GM18526 (cell line): Measurements from ENCODE around the gene NR4A1.

ENCODE experiments used
- POLR2A ChIP-seq: IDR thresholded peaks from 3 replicates; pipeline ENCODE4 v1.6.1; 2011; ENCODE audit not compliant: insufficient read length; ENCODE audit errors: extremely low read depth

Gene NR4A1

DNA sequence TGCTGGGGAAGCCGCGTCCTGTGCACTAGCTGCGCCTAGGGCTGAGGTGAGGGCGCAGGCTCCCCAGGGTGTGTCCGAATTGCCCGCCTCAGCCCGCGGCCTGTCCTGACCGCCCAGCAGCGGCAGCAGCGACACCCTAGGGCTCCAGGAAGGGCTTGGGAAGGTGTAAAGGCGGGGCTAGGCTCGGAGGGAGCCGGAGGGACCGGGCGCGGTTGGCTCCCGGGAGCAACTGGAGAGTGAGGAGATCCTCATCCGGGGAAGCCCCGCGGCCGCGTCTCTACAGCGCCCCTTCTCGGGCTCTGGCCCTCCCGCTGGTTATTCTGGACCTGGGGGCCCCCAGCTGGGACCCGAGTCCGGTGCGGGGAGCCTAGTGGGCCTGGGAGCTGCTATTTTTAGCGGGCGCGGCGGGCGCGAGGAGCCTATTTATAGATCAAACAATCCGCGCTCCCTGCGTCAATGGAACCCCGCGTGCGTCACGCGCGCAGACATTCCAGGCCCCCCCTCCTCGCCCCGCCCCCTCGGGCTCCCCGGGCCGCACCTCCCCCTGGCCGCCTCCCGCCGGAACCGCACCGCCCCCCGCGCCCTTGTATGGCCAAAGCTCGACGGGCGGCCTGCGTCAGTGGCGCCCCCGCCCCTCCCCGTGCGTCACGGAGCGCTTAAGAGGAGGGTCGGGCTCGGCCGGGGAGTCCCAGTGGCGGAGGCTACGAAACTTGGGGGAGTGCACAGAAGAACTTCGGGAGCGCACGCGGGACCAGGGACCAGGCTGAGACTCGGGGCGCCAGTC, at the start of gene NR4A1:
Gene NR4A1, plus strand, starts transcription at position 685 of the 784 bp plus-strand sequence. CDS start 2,887 bp downstream, outside the sequence.
- peak; percentile 79 for TF ChIP-seq POLR2A

GRCh38 chr12:52003016-52003550, 48.2 kb upstream of the NR4A1 start:
- TF ChIP-seq POLR2A: no peak

- TF ChIP-seq POLR2A: no peak
Measured at GRCh38 chr12:52003591-52003990, 47.7 kb upstream of the NR4A1 start.

- TF ChIP-seq POLR2A: no peak
Measured at GRCh38 chr12:52004042-52004648, 47.1 kb upstream of the NR4A1 start.

DNA sequence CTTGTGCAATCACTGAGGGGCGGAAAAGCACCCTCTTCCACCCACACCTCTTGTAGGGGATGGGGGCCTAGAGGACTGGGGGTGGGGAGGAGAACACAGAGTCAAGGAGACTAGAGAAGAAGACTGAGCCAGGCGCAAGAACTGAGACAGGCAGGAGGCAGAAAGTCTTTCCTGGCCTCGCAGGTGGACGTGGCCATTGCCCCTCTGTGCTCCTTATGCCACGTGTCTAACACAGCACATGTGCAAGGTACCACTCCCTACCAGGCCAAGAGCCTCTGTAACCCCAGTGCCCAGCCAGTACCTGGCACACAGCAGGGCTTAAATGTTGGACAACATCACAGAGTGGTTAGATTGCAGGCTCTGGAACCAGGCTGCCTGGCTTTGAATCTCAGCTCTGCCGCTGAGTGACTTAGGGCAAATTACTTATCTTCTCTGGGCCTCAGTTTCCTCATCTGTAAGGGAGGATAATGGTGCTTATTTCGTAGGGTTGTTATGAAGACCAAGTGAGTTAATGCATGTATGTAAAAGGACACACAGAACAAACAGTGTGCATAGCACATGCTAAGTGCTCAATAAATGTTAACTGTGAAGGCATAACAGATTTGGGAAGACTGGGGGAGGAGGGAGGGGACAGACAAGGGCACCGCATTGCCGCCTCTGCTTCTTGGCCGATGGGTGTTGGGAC, 45.9 kb upstream of the NR4A1 start:
- no peak for TF ChIP-seq POLR2A

DNA sequence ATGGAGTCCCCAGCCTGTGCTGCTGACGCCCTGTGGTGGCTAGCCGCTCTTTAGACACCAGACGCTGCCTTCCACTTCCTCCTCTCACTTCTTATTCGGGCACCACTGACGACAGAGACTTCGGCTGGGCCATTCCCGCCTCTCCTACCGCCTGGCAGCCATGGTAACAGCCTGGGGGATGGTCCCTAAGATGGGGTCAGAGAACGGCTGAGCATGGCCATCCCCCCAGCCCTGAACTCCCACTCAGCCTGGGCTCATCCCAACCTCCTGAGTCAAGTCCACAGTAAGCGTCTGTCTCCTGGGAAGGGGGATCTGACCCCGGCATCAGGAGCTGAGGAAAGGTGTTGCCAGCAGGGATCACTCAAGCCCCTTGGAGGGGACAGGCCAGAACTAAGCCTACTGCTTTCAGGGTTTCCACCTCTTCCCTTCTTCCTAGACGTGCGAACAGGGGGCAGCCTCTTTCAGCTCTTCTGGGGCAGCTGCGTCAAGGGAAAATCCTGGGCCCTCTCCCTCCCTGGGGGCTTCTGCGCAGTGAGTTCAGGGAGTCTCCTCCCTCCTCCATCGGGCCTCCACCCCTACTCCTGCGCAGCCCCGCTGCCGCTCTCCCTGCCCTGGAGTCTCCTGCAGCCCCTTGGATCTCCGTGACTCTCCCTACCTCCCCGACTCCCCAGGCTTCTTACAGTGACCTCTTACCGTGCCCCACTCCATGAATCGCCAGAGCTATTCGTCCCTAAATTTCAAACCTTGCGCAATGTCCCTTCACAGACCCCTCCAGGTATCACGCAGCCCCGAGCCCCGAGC, 45.1 kb upstream of the NR4A1 start:
- no peak for TF ChIP-seq POLR2A

- no peak for TF ChIP-seq POLR2A
Measured at GRCh38 chr12:52006726-52007157, 44.5 kb upstream of the NR4A1 start, which contains the start of gene TAMALIN. Gene TAMALIN (plus strand): TSS chr12:52006946. CDS start chr12:52007020, 74 bp downstream.

DNA sequence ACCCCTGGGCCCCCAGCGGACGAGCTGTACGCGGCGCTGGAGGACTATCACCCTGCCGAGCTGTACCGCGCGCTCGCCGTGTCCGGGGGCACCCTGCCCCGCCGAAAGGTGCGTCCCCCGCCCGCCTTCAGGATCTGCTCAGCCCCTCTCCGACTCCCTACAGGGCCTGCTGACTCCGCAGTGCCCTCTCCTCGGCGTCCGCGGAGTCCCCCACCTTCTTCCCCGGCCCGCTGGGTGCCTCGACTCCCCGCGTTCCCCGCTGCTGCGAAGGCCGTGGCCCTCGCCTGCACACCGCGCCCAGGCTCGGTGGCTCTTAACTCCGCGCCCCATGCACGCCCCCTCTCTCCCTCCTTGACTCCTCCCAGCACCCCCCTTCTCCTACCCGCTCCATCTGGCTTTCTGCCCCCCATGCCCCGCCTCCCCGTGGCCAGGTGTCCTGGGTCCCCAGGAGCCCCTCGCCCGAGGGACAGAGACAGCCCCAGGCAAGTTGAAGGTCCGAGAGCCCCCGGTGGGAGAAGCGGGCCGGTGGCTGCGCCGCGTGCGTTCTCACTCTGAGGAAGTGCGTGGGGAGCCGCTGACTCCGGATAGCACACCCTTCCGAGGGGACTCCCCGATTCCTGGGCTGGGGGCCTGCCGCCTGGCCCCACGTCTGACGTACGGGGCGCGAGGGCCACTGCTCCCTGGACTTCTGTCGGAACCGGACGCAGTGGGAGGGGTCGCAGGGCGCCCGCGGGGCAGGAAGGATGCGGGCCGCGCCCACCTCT, 43.9 kb upstream of the NR4A1 start:
- TF ChIP-seq POLR2A: no peak

GRCh38 chr12:52007982-52008510, 43.2 kb upstream of the NR4A1 start:
- TF ChIP-seq POLR2A: no peak

GRCh38 chr12:52009081-52009751, 42.0 kb upstream of the NR4A1 start:
- TF ChIP-seq POLR2A: no peak

- no peak for TF ChIP-seq POLR2A
Measured at GRCh38 chr12:52010152-52010622, 41.1 kb upstream of the NR4A1 start.

GRCh38 chr12:52010692-52011601, 40.3 kb upstream of the NR4A1 start:
- TF ChIP-seq POLR2A: no peak

DNA sequence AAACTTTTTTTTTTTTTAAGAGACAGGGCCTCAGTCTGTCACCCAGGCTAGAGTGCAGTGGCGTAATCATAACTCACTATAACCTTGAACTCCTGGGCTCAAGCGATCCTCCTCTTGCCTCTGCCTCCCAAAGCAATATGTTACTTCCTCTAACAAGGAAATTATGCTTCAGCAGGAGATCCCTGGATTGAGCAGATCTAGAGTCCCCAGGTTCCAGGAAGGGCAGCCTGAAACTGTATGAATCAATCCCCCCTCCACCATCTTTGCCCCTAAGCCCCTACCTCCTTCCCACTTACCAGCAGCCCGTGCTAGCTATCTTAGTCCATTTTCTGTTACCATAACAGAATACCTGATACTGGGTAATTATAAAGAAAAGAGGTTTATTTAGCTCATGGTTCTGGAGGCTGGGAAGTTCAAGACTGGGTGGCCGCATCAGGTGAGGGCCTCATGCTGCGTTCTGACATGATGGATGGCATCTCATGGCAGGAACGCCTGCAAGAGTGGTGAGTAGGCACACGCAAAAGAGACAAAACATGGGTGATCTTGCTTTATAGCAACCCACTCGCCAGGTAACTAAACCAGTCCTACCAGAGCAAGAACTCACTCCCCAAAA, 39.5 kb upstream of the NR4A1 start:
- no peak for TF ChIP-seq POLR2A
